H1 (cell line): ENCODE measurements around the gene CLDN24. TPM values are rescaled to one million over a fixed set of nuclear protein-coding genes. Genes with fewer than 3 reads are reported as not detected.

ENCODE experiments used
- CTCF ChIA-PET: fragments of 300-600 bp; sonication (Branson Sonifier 250); formaldehyde crosslinking; loops from one replicate; lab custom pipeline; 2021; ENCODE audit not compliant: partially characterized antibody; lab: Charles Lee
- POLR2A ChIA-PET: fragments of 300-600 bp; sonication (Branson Sonifier 250); formaldehyde crosslinking; loops from one replicate; lab custom pipeline; 2021; ENCODE audit warnings: inconsistent platforms; ENCODE audit not compliant: partially characterized antibody; lab: Charles Lee
- DNase-seq, 2 experiments: peaks; one replicate each; pipeline versions ENCODE4 v3.0.0 to v3.0.0-alpha.2; 2010 to 2022; ENCODE audit warnings: low spot score in 2 of 2, low read depth in 1 of 2, mixed read lengths in 1 of 2
- FAIRE-seq: peaks from 2 replicates; lab custom pipeline; 2011; peaks lifted over from hg19 to GRCh38; lab: Jason Lieb, UNC
- H2AFZ ChIP-seq: 2 replicates; pipeline ENCODE4 v1.8.1; 2012; ENCODE audit warnings: low read length, inconsistent platforms
- H2AK5ac ChIP-seq: 2 replicates; pipeline ENCODE4 v1.6.1; 2013; ENCODE audit warnings: low read depth, low read length
- H2BK120ac ChIP-seq: replicated peaks from 2 replicates; pipeline ENCODE3; 2013; ENCODE audit warnings: low read depth, low read length, inconsistent platforms
- H2BK12ac ChIP-seq: 2 replicates; pipeline ENCODE4 v1.6.1; 2013; ENCODE audit warnings: low read depth, low read length
- H2BK15ac ChIP-seq: 2 replicates; pipeline ENCODE4 v1.6.1; 2013; ENCODE audit warnings: low read length
- H2BK20ac ChIP-seq: 2 replicates; pipeline ENCODE4 v1.6.1; 2013; ENCODE audit warnings: low read length
- H2BK5ac ChIP-seq: 2 replicates; pipeline ENCODE4 v1.6.1; 2013; ENCODE audit warnings: low read depth, low read length
- H3K14ac ChIP-seq: 2 replicates; pipeline ENCODE4 v1.6.1; 2013; ENCODE audit warnings: inconsistent platforms; ENCODE audit not compliant: insufficient read length
- H3K18ac ChIP-seq: 2 replicates; pipeline ENCODE4 v1.6.1; 2013; ENCODE audit warnings: low read length; ENCODE audit errors: extremely low read depth
- H3K23ac ChIP-seq: 2 replicates; pipeline ENCODE4 v1.6.1; 2013; ENCODE audit warnings: inconsistent platforms; ENCODE audit not compliant: insufficient read length
- H3K23me2 ChIP-seq: 2 replicates; pipeline ENCODE4 v1.6.1; 2013; ENCODE audit warnings: low read depth, low read length
- H3K27ac ChIP-seq: 2 replicates; pipeline ENCODE4 v1.6.1; 2011; ENCODE audit warnings: low read depth, low read length, inconsistent platforms
- H3K27me3 ChIP-seq, 4 experiments: replicated peaks in 1 of 4; 1 replicate in 1 of 4; 2 replicates in 3 of 4; pipeline versions ENCODE4 v1.6.1 to v1.8.1; 2011 to 2013; ENCODE audit warnings: low read length in 3 of 4, mild to moderate bottlenecking in 3 of 4, inconsistent platforms in 2 of 4, mixed read lengths in 2 of 4, moderate library complexity in 1 of 4; ENCODE audit not compliant: control insufficient read depth in 3 of 4, insufficient read depth in 3 of 4; ENCODE audit errors: extremely low read depth in 1 of 4
- H3K36me3 ChIP-seq, 4 experiments: 2 replicates each; pipeline versions ENCODE4 v1.6.1 to v1.8.1; 2011 to 2013; ENCODE audit warnings: mild to moderate bottlenecking in 4 of 4, low read length in 3 of 4, moderate library complexity in 2 of 4, control low read depth in 1 of 4, inconsistent platforms in 1 of 4; ENCODE audit not compliant: insufficient read depth in 4 of 4, control insufficient read depth in 2 of 4
- H3K4ac ChIP-seq: replicated peaks from 2 replicates; pipeline ENCODE3; 2013; ENCODE audit warnings: low read length, low read depth, mixed read lengths, inconsistent platforms; ENCODE audit not compliant: insufficient read length
- H3K4me1 ChIP-seq, 4 experiments: replicated peaks in 1 of 4; 1 replicate in 1 of 4; 2 replicates in 3 of 4; pipeline versions ENCODE4 v1.6.1 to v1.8.1; 2011 to 2013; ENCODE audit warnings: low read length in 3 of 4, inconsistent platforms in 2 of 4, mixed read lengths in 1 of 4; ENCODE audit not compliant: insufficient read depth in 4 of 4, control insufficient read depth in 3 of 4
- H3K4me2 ChIP-seq, 2 experiments: 2 replicates each; pipeline versions ENCODE4 v1.6.1 to v1.8.1; 2011 to 2013; ENCODE audit warnings: low read depth in 2 of 2, low read length in 2 of 2, control low read depth in 1 of 2, inconsistent platforms in 1 of 2, mild to moderate bottlenecking in 1 of 2; ENCODE audit not compliant: insufficient read depth in 1 of 2
- H3K4me3 ChIP-seq, 4 experiments: fragments of 200-600, 300-600 bp in 1 of 4; sonication (generic), shearing (Covaris generic), sonication (Bioruptor Twin) in 1 of 4; 2 replicates each; pipeline versions ENCODE4 v1.5.1 to v1.8.1; 2011 to 2016; ENCODE audit warnings: low read length in 4 of 4, low read depth in 3 of 4, control low read depth in 2 of 4, inconsistent platforms in 2 of 4, mild to moderate bottlenecking in 2 of 4, mixed read lengths in 1 of 4, moderate library complexity in 1 of 4; ENCODE audit not compliant: insufficient read depth in 2 of 4; ENCODE audit errors: extremely low read depth in 1 of 4
- H3K56ac ChIP-seq: replicated peaks from 2 replicates; pipeline ENCODE3; 2013; ENCODE audit warnings: low read depth, mild to moderate bottlenecking, mixed read lengths, low read length, inconsistent platforms; ENCODE audit not compliant: insufficient read length
- H3K79me1 ChIP-seq: 2 replicates; pipeline ENCODE4 v1.6.1; 2013; ENCODE audit warnings: low read depth, low read length, control low read depth
- H3K79me2 ChIP-seq, 2 experiments: 2 replicates each; pipeline versions ENCODE4 v1.6.1 to v1.8.1; 2012 to 2013; ENCODE audit warnings: low read length in 2 of 2, mild to moderate bottlenecking in 2 of 2, inconsistent platforms in 1 of 2; ENCODE audit not compliant: insufficient read depth in 2 of 2, control insufficient read depth in 1 of 2
- H3K9ac ChIP-seq, 4 experiments: replicated peaks in 1 of 4; 1 replicate in 1 of 4; 2 replicates in 3 of 4; pipeline versions ENCODE4 v1.6.1 to v1.8.1; 2011 to 2013; ENCODE audit warnings: low read depth in 3 of 4, low read length in 3 of 4, control low read depth in 2 of 4, mild to moderate bottlenecking in 2 of 4, moderate library complexity in 2 of 4, inconsistent platforms in 1 of 4; ENCODE audit errors: extremely low read depth in 1 of 4
- H3K9me3 ChIP-seq, 2 experiments: 2 replicates each; pipeline versions ENCODE4 v1.6.1 to v1.8.1; 2012 to 2013; ENCODE audit warnings: mild to moderate bottlenecking in 2 of 2, moderate library complexity in 2 of 2, control low read depth in 1 of 2, inconsistent platforms in 1 of 2, low read depth in 1 of 2, low read length in 1 of 2, mixed read lengths in 1 of 2; ENCODE audit not compliant: insufficient read depth in 2 of 2
- H4K20me1 ChIP-seq, 2 experiments: replicated peaks in 1 of 2; 2 replicates each; pipeline versions ENCODE3 to v1.8.1; 2011 to 2013; ENCODE audit warnings: inconsistent platforms in 2 of 2, low read length in 2 of 2, mild to moderate bottlenecking in 1 of 2; ENCODE audit not compliant: insufficient read depth in 2 of 2, control insufficient read depth in 1 of 2
- H4K5ac ChIP-seq: 2 replicates; pipeline ENCODE4 v1.6.1; 2013; ENCODE audit warnings: low read length, low read depth, mixed read lengths, inconsistent platforms; ENCODE audit not compliant: insufficient read length
- H4K8ac ChIP-seq: 2 replicates; pipeline ENCODE4 v1.8.0; 2013; ENCODE audit warnings: mild to moderate bottlenecking, moderate library complexity, low read length, inconsistent platforms; ENCODE audit not compliant: insufficient read depth; ENCODE audit errors: extremely low read depth
- H4K91ac ChIP-seq: replicated peaks from 2 replicates; pipeline ENCODE3; 2013; ENCODE audit warnings: low read length, mixed read lengths, inconsistent platforms; ENCODE audit not compliant: insufficient read length
- ATF2 ChIP-seq: IDR thresholded peaks from 2 replicates; pipeline ENCODE4 v1.6.1; 2012; ENCODE audit warnings: low read length, inconsistent platforms
- CBX8 ChIP-seq: fragments of 300-800, 300-1000 bp; sonication (generic); IDR thresholded peaks from 2 replicates; pipeline ENCODE4 v1.7.1; 2016; ENCODE audit warnings: low read depth, low read length, borderline replicate concordance
- CREB1 ChIP-seq: IDR thresholded peaks from 2 replicates; pipeline ENCODE4 v1.6.1; 2012; ENCODE audit warnings: inconsistent platforms
- EGR1 ChIP-seq: IDR thresholded peaks from 2 replicates; pipeline ENCODE4 v1.6.1; 2011; ENCODE audit warnings: low read depth, low read length, borderline replicate concordance
- FOSL1 ChIP-seq: IDR thresholded peaks from 2 replicates; pipeline ENCODE4 v1.6.1; 2011; ENCODE audit warnings: mild to moderate bottlenecking, low read depth, low read length, moderate library complexity; ENCODE audit not compliant: insufficient read depth
- KDM5A ChIP-seq: fragments of 200-600 bp; IDR thresholded peaks from 2 replicates; pipeline ENCODE4 v1.7.1; 2012; ENCODE audit warnings: mild to moderate bottlenecking, low read length, inconsistent platforms, mixed read lengths
- NRF1 ChIP-seq: IDR thresholded peaks from 2 replicates; pipeline ENCODE4 v1.6.1; 2011; ENCODE audit warnings: mild to moderate bottlenecking, low read depth, low read length, improper control_type of control experiment
- POLR2A ChIP-seq, 2 experiments: IDR thresholded peaks; 1 replicate in 1 of 2; 2 replicates in 1 of 2; pipeline ENCODE4 v1.6.1; 2011; ENCODE audit warnings: low read depth in 2 of 2, low read length in 2 of 2, mild to moderate bottlenecking in 2 of 2; ENCODE audit errors: control extremely low read depth in 1 of 2
- POLR2AphosphoS5 ChIP-seq: IDR thresholded peaks from 2 replicates; pipeline ENCODE4 v1.6.1; 2011; ENCODE audit warnings: low read depth, low read length
- SIN3A ChIP-seq, 2 experiments: IDR thresholded peaks in 1 of 2; conservative IDR thresholded peaks in 1 of 2; 2 replicates each; pipeline ENCODE4 v1.6.1; 2011 to 2012; ENCODE audit warnings: low read length in 2 of 2, improper control_type of control experiment in 1 of 2, low read depth in 1 of 2, mild to moderate bottlenecking in 1 of 2
- SIRT6 ChIP-seq: IDR thresholded peaks from one replicate; pipeline ENCODE4 v1.7.1; 2012; ENCODE audit warnings: low read length, inconsistent platforms
- SIX5 ChIP-seq: IDR thresholded peaks from 2 replicates; pipeline ENCODE4 v1.6.1; 2011; ENCODE audit warnings: mild to moderate bottlenecking, low read depth, low read length
- SP4 ChIP-seq: IDR thresholded peaks from 2 replicates; pipeline ENCODE4 v1.6.1; 2012; ENCODE audit warnings: low read length, inconsistent platforms
- SRF ChIP-seq: IDR thresholded peaks from 2 replicates; pipeline ENCODE4 v1.6.1; 2011; ENCODE audit warnings: mild to moderate bottlenecking, low read depth, low read length, moderate library complexity
- TCF12 ChIP-seq: IDR thresholded peaks from 2 replicates; pipeline ENCODE4 v1.6.1; 2011; ENCODE audit warnings: low read depth, mild to moderate bottlenecking, low read length
- WGBS, 2 experiments: shearing (Covaris generic) in 1 of 2; methylation state at CpG; one replicate each; pipeline versions ENCODE4 v1.1.6 to v1.1.7; 2013 to 2015; ENCODE audit warnings: low lambda C conversion rate in 2 of 2, mixed read lengths in 2 of 2, inconsistent platforms in 1 of 2, low coverage in 1 of 2, missing lambda C conversion rate in 1 of 2; ENCODE audit not compliant: insufficient replicate concordance in 2 of 2, insufficient coverage in 1 of 2, insufficient read length in 1 of 2; ENCODE audit errors: extremely low coverage in 1 of 2, missing lambda C conversion rate in 1 of 2; 5-methylcytosine and 5-hydroxymethylcytosine counted together
- polyA plus RNA-seq, 7 experiments: library from polyadenylated mRNA; depleted of rRNA in 3 of 7; stranded (reverse) in 5 of 7; unstranded in 2 of 7; fragments of >200 nt in 5 of 7; fragments of 200-250 nt in 2 of 7; gene quantifications; 1 replicate in 5 of 7; 2 replicates in 1 of 7; 4 replicates in 1 of 7; pipeline versions ENCODE4 v1.2.1 to v1.2.3, GENCODE V29; 2011 to 2013; ENCODE audit warnings: missing spikeins in 2 of 7, mixed read lengths in 2 of 7
- total RNA-seq: library from RNA; stranded (reverse); fragmentation: NEBNext Ultra II Directional; extraction: Animal tissue kit (Norgen Biotek cat#: 25700); gene quantifications from 2 replicates; pipeline ENCODE4 v1.2.1, GENCODE V29; 2021

CLDN24 gene
- total and polyA plus RNA-seq, 2 of the 8 experiments (the other 6 are each of a cell fraction or from before 2014, with no cell fraction given) = not detected

DNA sequence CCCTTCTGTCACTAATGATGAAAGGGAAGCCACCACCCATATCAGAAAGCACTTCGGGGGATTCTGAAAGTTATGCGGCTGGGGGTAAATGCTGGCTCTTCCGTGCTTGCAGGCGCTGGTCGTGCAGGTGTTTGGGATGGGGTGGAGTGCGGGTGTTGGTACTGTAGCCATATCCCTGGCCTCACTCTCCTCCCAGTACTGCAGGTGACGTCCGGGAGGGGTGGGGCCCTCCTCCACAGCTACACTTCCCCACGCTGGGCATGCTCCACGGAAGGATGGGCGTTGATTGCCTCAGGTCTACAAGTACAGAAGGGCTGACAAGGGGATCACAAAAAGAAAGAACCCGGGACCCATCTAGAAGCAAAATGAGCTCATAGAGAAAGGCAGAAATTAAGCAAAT lies 48.6 kb upstream of the CLDN24 start:
- POLR2A ChIA-PET = no interaction called here
- H3K4ac ChIP-seq = no peak overlapping the region
- H2BK12ac ChIP-seq = no peak overlapping the region
- H3K27ac ChIP-seq = no peak overlapping the region
- H3K14ac ChIP-seq = no peak overlapping the region
- no peak overlapping the region for H2AK5ac ChIP-seq
- no peak overlapping the region for H4K91ac ChIP-seq
- no peaks in the 10 kb centered on the region for H3K27me3 ChIP-seq
- no peaks in the 10 kb centered on the region for H3K23me2 ChIP-seq
- no peak overlapping the region for H3K56ac ChIP-seq
- CTCF ChIA-PET = interaction anchor here (1.0 to 1.9 kb wide), 4 partner anchors 8 to 298 kb away, joined by 3 to 4 read pairs (median 4); no protein-coding TSS in a partner anchor
- H3K4me2 ChIP-seq = no peak overlapping the region
- H4K8ac ChIP-seq = no peak overlapping the region
- no peak overlapping the region for H3K23ac ChIP-seq
- H3K18ac ChIP-seq = no peak overlapping the region
- H3K4me1 ChIP-seq = peaks cover 0 to 2% (median 0%) of the 10 kb centered on the region in 4 experiments; a peak in 1 of 7 replicates
- H3K4me3 ChIP-seq = no peak overlapping the region
- peaks cover 4% of the 10 kb centered on the region in 2 experiments; a peak in 3 of 4 replicates for H3K9me3 ChIP-seq
- H4K5ac ChIP-seq = no peak overlapping the region
- H3K9ac ChIP-seq = no peak overlapping the region
- FAIRE-seq (no peak), DNase-seq (no peak)
- no peaks in the 10 kb centered on the region for H4K20me1 ChIP-seq
- no peaks in the 10 kb centered on the region for H3K79me2 ChIP-seq
- no peaks in the 10 kb centered on the region for H3K36me3 ChIP-seq
- 85% methylated on average over 12 of the region's 12 CpGs; no CpG with 5 or more reads in 1 of the 2 experiments for WGBS, 2 experiments
- H3K79me1 ChIP-seq = no peaks in the 10 kb centered on the region
- H2BK20ac ChIP-seq = no peak overlapping the region
- no peak overlapping the region for H2BK120ac ChIP-seq
- no peak overlapping the region for H2AFZ ChIP-seq
- H2BK15ac ChIP-seq = no peak overlapping the region
- H2BK5ac ChIP-seq = no peak overlapping the region
- TF ChIP-seq FOSL1 (no peak), NRF1 (no peak), SRF (no peak), SIN3A (conservative IDR thresholded peaks at IDR 0.05 in 1 of 2, IDR thresholded peaks at IDR 0.05 in 1 of 2; ENCODE audit: low read depth in 1 of 2, low read length in 2 of 2) (no peak), SP4 (no peak), TCF12 (no peak), SIX5 (no peak), POLR2AphosphoS5 (no peak), SIRT6 (no peak), CREB1 (no peak), EGR1 (no peak), ATF2 (no peak), KDM5A (no peak), POLR2A (IDR thresholded peaks at IDR 0.05; ENCODE audit: control extremely low read depth in 1 of 2, low read depth in 2 of 2, low read length in 2 of 2) (no peak), CBX8 (no peak)
